A172 (cell line): Measurements from ENCODE around the gene VCAM1. TPM values are rescaled to one million over a fixed set of nuclear protein-coding genes. Genes with fewer than 3 reads are reported as not detected.
"Not testable (repeated sequence)": the region's sequence is repeated elsewhere in the genome, so short reads cannot be mapped to it uniquely, and the experiment has no call there.

ENCODE experiments used
- DNase-seq: peaks from one replicate; pipeline ENCODE4 v3.0.0-alpha.2; 2015; ENCODE audit warnings: low spot score
- total RNA-seq: library from RNA; depleted of rRNA; stranded (reverse); fragments of >200 nt; shearing (Covaris generic); gene quantifications from 2 replicates; pipeline ENCODE4 v1.2.3, GENCODE V29; 2014; rRNA removed

VCAM1 gene
- total RNA-seq, 1 experiment from 2014 or later = 0.05 TPM

DNA sequence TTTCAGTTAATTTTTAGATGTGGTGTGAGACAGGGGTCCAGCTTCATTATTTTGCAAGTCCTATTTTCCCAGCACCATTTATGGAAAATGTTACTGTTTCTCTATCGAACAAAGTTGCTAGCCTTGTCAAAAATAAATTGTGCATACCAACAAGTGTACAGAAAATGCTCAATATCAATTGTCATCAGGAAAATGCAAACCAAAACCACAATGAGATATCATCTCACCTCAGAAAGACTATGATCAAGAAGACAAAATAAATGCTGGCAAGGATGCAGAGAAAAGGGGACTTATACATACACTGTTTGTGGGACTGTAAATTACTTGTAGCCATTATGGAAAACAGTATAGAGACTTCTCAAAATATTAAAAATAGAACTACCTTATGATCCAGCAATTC is 54.8 kb downstream of the VCAM1 start:
- no peak for DNase-seq

DNA sequence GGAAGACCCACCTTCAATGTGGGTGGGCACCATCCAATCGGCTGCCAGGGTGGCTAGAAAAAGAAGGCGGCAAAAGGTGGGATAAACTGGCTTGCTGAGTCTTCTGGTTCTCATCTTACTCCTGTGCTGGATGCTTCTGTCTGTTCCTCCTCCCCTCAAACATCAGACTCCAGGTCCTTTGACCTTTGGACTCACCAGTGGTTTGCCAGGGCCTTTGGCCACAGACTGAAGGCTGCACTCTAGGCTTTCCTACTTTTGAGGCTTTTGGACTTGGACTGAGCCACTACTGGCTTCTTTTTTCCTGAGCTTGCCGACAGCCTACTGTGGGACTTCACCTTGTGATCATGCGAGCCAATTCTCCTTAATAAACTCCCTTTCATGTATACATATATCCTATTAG is 55.9 kb downstream of the VCAM1 start:
- no peak for DNase-seq

- DNase-seq = no peak
Observed at GRCh38 chr1:100778748-100779147, 59.2 kb downstream of the VCAM1 start.

GRCh38 chr1:100780814-100781213 is 61.3 kb downstream of the VCAM1 start:
- DNase-seq = no peak

DNA sequence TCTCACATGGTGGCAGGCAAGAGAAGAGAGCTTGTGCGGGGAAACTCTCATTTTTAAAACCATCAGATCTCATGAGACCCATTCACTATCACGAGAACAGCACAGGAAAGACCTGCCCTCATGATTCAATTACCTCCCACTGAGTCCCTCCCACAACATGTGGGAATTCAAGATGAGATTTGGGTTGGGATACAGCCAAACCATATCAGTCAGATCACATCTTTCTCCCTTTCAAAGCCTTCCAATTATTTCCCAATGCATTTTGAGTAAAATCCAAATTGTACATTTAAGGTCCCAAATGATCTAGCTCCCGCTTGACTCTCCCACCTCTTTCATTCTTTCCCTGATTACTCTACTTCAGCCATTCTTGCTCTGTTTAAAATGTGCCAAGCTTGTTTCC is 62.2 kb downstream of the VCAM1 start:
- DNase-seq = not testable (repeated sequence)

- no peak for DNase-seq
Observed at GRCh38 chr1:100782473-100783039, 63.0 kb downstream of the VCAM1 start.

DNA sequence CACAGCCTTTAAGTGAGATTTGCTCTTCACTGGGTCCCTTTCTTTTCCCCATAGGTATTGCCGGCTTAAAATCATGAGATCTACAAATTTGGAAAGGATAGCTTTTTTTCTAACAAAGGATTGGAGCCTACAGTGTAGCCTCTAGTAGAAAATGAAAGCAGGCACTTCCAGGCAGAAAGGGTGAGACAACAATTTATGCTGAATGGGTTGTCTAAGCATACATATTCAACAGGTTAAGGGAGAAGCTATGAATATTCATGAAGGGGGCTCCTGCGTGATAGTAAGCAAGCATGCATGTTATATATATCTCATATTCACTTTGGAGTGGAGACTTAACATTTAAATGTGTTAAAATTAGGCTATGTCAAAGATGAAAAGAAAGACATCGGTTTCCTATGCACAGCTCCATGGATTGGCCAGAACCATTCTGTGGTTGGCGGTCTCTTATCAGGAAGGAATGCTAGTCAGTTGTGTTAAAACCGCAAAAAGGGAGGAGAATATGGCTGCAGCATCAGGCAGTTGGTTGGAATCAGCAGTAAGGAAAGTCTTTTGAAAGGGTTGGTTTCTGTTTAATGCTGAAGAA is 66.0 kb downstream of the VCAM1 start:
- DNase-seq = peak; percentile 89

DNA sequence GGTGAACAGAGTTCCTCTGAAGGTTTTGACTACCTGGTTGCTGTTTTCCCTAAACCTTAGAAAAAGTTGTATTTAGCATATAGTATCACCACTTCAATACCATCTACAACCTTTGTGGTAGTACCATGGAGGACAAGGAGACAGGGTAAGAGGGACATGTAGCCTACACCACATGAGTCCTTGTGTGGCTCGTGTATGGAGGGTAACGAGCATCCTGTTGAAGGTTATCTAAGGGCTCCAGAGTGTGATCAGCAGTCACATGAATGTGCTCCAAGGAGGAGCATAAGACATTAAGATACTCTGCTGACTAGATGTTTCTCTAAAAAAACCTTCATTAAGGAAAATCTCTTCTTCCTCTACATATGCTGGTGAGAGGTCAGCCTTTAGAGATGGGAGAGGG is 67.3 kb downstream of the VCAM1 start:
- DNase-seq = no peak

Other genes with a start within 250 kb of the VCAM1 start
- not detected in 2 replicates for gene GPR88, start 181.6 kb upstream of the VCAM1 start, total RNA-seq
- gene EXTL2, start 175.1 kb downstream of the VCAM1 start, total RNA-seq = 20.9 and 24.3 TPM in 2 replicates
- 29.5 and 45.3 TPM in 2 replicates for gene SLC30A7, start 176.3 kb downstream of the VCAM1 start, total RNA-seq